Right lobe of liver (tissue), 6 donors: ENCODE measurements around the gene SLC26A11. TPM values are rescaled to one million over a fixed set of nuclear protein-coding genes. Genes with fewer than 3 reads are reported as not detected.

ENCODE experiments used
- ATAC-seq, 4 donors: fragments of 200-7000 bp; cut with Tn5 transposase; one replicate each; pipeline ENCODE4 v1.9.1; 2020; ENCODE audit warnings: mild to moderate bottlenecking in 4 of 4, moderate library complexity in 4 of 4
- DNase-seq, 3 donors: peaks; one replicate each; pipeline ENCODE4 v3.0.0-alpha.2; 2020
- H3K27ac ChIP-seq, 3 donors: fragments of 200-600 bp; one replicate each; pipeline ENCODE4 v1.8.0; 2022
- H3K27me3 ChIP-seq, 2 donors: fragments of 200-600 bp; one replicate each; pipeline ENCODE4 v1.8.0; 2022
- H3K36me3 ChIP-seq, 4 donors: fragments of 200-600 bp; sonication (generic) in 1 of 4; one replicate each; pipeline versions ENCODE4 v1.5.1 to v1.8.0; 2017 to 2022; ENCODE audit warnings: control low read depth in 1 of 4
- H3K4me1 ChIP-seq, 4 donors: fragments of 200-600 bp; sonication (generic) in 1 of 4; one replicate each; pipeline versions ENCODE4 v1.5.1 to v1.8.0; 2017 to 2022; ENCODE audit warnings: control low read depth in 1 of 4
- H3K4me3 ChIP-seq, 3 donors: fragments of 200-600 bp; one replicate each; pipeline ENCODE4 v1.8.0; 2022
- H3K9me3 ChIP-seq, 4 donors: fragments of 200-600 bp; sonication (generic) in 1 of 4; one replicate each; pipeline versions ENCODE4 v1.5.1 to v1.8.0; 2017 to 2022; ENCODE audit warnings: control low read depth in 1 of 4
- CTCF ChIP-seq, 4 donors: fragments of 200-600 bp in 3 of 4; fragments of 450-650 bp in 1 of 4; IDR thresholded peaks; one replicate each; pipeline versions ENCODE4 v1.5.1 to v1.8.0; 2016 to 2022; ENCODE audit warnings: antibody characterized with exemption in 4 of 4, mild to moderate bottlenecking in 2 of 4
- POLR2A ChIP-seq: fragments of 450-650 bp; IDR thresholded peaks from one replicate; pipeline ENCODE4 v1.6.1; 2017; ENCODE audit warnings: antibody characterized with exemption, mild to moderate bottlenecking
- WGBS: methylation state at CpG from one replicate; pipeline ENCODE4 v1.1.6; 2018; ENCODE audit warnings: low coverage, low lambda C conversion rate; ENCODE audit not compliant: insufficient coverage; ENCODE audit errors: missing lambda C conversion rate; 5-methylcytosine and 5-hydroxymethylcytosine counted together
- intact Hi-C, 2 donors: fragments of 100-400 bp; cut with DNase I; formaldehyde crosslinking; loops; one replicate each; pipeline versions ENCODE4 v1.11.2 to v1.14.1; 2022
- total RNA-seq, 6 experiments: library from RNA; depleted of rRNA in 2 of 6; stranded (reverse); fragments of >200 nt in 2 of 6; fragmentation: NEBNext Ultra II Directional in 3 of 6; extraction: Animal tissue kit (Norgen Biotek cat#: 25700) in 3 of 6; gene quantifications; one replicate each; pipeline versions ENCODE4 v1.1.0 to v1.2.4, GENCODE V29; 2016 to 2023
- donor health status: DM: no; HTN: yes; CAD: no.
- donor health status: DM: no; HTN: no; CAD: no.
- donor health status: DM: no; HTN: no; CAD: no.
- donor health status: DM: no; HTN: yes; CAD: no.
- donor health status: DM: no; HTN: yes; CAD: no.

The SLC26A11 gene
- total RNA-seq, 6 experiments from 2014 or later: 5.8 to 9.8 (median 6.5) TPM

- Histone ChIP-seq H3K27me3 (no peaks in the 10 kb centered on the region), H3K27ac (no peak overlapping the region), H3K9me3 (no peaks in the 10 kb centered on the region), H3K4me1 (peaks cover 0 to 8% (median 4%) of the 10 kb centered on the region in 4 donors), H3K36me3 (peaks cover 4 to 68% (median 34%) of the 10 kb centered on the region in 4 donors), H3K4me3 (no peak overlapping the region)
- ATAC-seq: no peak
- intact Hi-C loops: no loop called here
- WGBS: 92% methylated on average over 22 of the region's 25 CpGs
- TF ChIP-seq POLR2A (no peak), CTCF (IDR thresholded peaks at IDR 0.05) (no peak)
- peak in 1 of 3 donors; percentile 37 for DNase-seq
These were observed 69.9 kb downstream of the SLC26A11 start for GRCh38 chr17:80290156-80290555.

GRCh38 chr17:80291260-80291659 lies 71.0 kb downstream of the SLC26A11 start:
- WGBS: 97% methylated on average over 5 of the region's 6 CpGs
- intact Hi-C loops: no loop called here
- no peak for ATAC-seq
- no peaks in the 10 kb centered on the region for H3K27me3 ChIP-seq
- no peak overlapping the region for H3K4me3 ChIP-seq
- TF ChIP-seq POLR2A: no peak
- no peak for TF ChIP-seq CTCF (IDR thresholded peaks at IDR 0.05)
- peak in 1 of 3 donors; percentile 40 for DNase-seq
- peaks cover 0 to 8% (median 4%) of the 10 kb centered on the region in 4 donors for H3K4me1 ChIP-seq
- no peak overlapping the region for H3K27ac ChIP-seq
- H3K9me3 ChIP-seq: no peaks in the 10 kb centered on the region
- peaks cover 10 to 79% (median 40%) of the 10 kb centered on the region in 4 donors for H3K36me3 ChIP-seq

GRCh38 chr17:80291691-80292487 lies 71.7 kb downstream of the SLC26A11 start:
- intact Hi-C loops: no loop called here
- DNase-seq: peak in 1 of 3 donors; percentile 31

GRCh38 chr17:80292521-80292971 lies 72.3 kb downstream of the SLC26A11 start:
- no peaks in the 10 kb centered on the region for H3K9me3 ChIP-seq
- H3K4me1 ChIP-seq: peaks cover 0 to 8% (median 4%) of the 10 kb centered on the region in 4 donors
- H3K27ac ChIP-seq: no peak overlapping the region
- H3K27me3 ChIP-seq: no peaks in the 10 kb centered on the region
- TF ChIP-seq POLR2A (no peak), CTCF (IDR thresholded peaks at IDR 0.05) (no peak)
- peak in 1 of 3 donors; percentile 39 for DNase-seq
- H3K4me3 ChIP-seq: no peak overlapping the region
- intact Hi-C loops: no loop called here
- 73% methylated on average over 3 of the region's 10 CpGs for WGBS
- H3K36me3 ChIP-seq: peaks cover 10 to 92% (median 45%) of the 10 kb centered on the region in 4 donors
- no peak for ATAC-seq

More at GRCh38 chr17:80291691-80292487, 71.7 kb downstream of the SLC26A11 start:
- Histone ChIP-seq H3K4me3 (no peak overlapping the region), H3K27me3 (no peaks in the 10 kb centered on the region), H3K4me1 (peaks cover 0 to 8% (median 4%) of the 10 kb centered on the region in 4 donors), H3K27ac (no peak overlapping the region), H3K36me3 (peaks cover 10 to 86% (median 44%) of the 10 kb centered on the region in 4 donors), H3K9me3 (no peaks in the 10 kb centered on the region)
- ATAC-seq: peak in 2 of 4 donors; percentile 37 to 46
- WGBS: 78% methylated on average over 13 of the region's 20 CpGs
- TF ChIP-seq CTCF (IDR thresholded peaks at IDR 0.05): no peak
